Measurements from ENCODE around the gene MAP6.

Gene MAP6

GRCh38 chr11:75665990-75666389 is 2.8 kb downstream of the MAP6 start:
- DNase-seq: no peak

DNA sequence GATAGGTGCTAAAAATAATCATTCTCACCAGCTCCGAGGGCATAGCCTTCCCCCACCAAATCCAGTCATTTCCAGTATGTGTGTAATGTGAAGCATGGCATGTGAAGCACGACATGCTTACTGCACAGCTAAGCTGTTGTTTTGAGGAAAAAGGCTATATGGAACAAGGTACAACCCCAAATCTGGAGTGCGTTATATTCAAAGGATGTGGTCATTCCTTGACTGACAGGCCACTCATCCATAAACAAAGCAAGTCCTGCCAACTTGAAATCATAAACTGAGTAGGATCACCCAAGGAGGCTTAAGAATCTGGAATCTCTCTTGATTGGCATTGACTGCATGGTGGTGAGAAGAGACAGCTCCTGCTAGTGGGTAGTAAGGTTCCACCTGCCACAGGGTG is 3.7 kb downstream of the MAP6 start:
- no peak for DNase-seq

DNA sequence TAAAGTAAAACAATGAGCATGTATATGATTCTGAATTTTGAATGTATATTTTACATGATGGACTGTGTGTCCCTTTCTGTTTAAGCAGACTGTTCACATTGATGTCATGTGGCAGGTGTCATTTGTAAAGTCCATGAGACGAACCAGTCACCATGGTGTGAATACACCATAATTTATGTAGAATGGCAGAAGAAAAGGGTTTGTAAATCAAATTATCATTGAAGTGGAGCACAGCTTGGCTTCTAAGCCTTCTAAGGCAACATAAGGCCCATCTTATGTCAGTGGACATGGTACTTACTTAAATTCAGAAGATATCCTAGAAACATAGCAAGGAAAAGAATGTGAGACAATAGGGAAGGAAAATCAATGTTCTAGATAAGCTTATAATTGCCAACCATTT is 4.4 kb downstream of the MAP6 start:
- DNase-seq: no peak

GRCh38 chr11:75663808-75664207 is 5.0 kb downstream of the MAP6 start:
- no peak for DNase-seq

- no peak for DNase-seq
These were observed 9.0 kb downstream of the MAP6 start for GRCh38 chr11:75659836-75660235.

DNA sequence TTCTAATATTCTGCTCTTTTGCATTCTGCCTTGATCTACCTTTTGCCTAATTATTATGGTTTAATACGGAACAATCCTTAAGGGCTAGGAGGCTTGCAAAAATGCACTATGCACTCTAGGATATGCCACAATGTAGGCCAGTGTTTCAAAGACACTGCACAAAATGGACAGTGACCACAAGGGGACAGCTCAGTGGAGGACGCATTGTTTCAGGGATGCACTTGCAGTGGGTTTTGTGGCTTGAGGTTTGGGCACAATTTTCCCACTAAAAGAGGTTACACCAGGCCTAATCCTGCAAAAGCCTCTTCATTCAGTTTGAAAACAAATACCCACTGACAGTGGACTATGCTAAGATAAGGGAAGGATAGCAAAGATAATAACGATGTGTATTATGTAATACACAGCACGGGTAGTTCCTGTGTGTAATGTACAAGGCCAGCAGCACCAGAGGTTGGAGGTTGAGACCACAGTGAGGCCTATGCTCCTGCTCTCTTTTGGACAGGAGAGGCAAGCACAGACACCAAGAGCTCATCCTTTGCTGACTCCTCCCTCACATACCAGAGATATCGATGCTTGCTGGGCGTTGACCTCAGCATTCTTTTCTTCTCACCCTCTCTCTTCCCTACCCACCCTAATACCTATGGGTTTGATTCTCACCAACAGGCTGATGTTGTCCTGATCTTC is 12.7 kb downstream of the MAP6 start:
- DNase-seq: no peak

- no peak for DNase-seq
These were observed 13.2 kb downstream of the MAP6 start for GRCh38 chr11:75655605-75656004.

GRCh38 chr11:75654314-75654713 is 14.5 kb downstream of the MAP6 start:
- DNase-seq: no peak

GRCh38 chr11:75653532-75653931 is 15.3 kb downstream of the MAP6 start:
- no peak for DNase-seq

DNA sequence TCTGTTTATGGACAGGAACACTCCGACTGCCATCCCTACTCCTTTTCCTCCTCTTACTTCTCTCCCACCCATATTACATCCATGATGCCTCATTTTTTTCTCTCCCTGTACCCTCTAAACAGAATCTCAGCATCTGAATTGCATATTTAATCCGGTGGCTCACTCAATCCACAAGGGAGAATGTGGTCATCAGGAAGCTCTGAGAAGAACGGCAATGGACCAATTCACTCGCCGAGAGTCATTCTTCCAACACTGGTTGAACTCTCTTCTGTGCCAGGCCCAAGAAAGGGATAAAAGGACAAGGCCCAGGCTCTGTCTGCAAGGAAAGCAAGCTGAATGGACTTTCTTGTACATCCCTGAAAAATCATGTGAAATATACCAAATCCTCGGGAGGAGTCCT is 15.9 kb downstream of the MAP6 start:
- no peak for DNase-seq

- DNase-seq: no peak
These were observed 17.6 kb downstream of the MAP6 start for GRCh38 chr11:75651218-75651617.

- no peak for DNase-seq
These were observed 18.6 kb downstream of the MAP6 start for GRCh38 chr11:75650167-75650723.

DNA sequence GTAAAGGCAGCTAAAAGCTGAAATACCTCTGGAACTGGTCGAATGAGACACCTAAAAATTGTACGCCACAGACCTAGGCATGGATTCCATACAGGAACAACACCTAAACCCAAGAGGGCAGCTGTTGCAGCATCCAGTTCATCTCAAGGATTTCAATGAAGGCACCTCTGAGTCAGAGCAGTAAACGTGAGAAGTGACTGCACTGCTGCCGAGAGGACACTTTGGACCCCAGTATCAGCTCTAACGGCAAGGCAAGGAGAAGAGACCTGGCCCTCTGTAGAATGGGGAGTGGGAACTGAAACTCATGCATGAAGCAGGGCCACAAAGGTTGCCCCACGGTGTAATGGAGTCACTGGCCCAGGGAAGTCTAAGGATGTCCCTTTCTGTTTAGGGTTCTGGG is 23.9 kb downstream of the MAP6 start:
- DNase-seq: no peak

- DNase-seq: no peak
These were observed 24.5 kb downstream of the MAP6 start for GRCh38 chr11:75644370-75644769.

- no peak for DNase-seq
These were observed 26.3 kb downstream of the MAP6 start for GRCh38 chr11:75642402-75643113.

- DNase-seq: peak; percentile 86 to 90 (median 87)
These were observed 29.1 kb downstream of the MAP6 start for GRCh38 chr11:75639762-75640181.

- DNase-seq: no peak
These were observed 30.8 kb downstream of the MAP6 start for GRCh38 chr11:75637998-75638397.

DNA sequence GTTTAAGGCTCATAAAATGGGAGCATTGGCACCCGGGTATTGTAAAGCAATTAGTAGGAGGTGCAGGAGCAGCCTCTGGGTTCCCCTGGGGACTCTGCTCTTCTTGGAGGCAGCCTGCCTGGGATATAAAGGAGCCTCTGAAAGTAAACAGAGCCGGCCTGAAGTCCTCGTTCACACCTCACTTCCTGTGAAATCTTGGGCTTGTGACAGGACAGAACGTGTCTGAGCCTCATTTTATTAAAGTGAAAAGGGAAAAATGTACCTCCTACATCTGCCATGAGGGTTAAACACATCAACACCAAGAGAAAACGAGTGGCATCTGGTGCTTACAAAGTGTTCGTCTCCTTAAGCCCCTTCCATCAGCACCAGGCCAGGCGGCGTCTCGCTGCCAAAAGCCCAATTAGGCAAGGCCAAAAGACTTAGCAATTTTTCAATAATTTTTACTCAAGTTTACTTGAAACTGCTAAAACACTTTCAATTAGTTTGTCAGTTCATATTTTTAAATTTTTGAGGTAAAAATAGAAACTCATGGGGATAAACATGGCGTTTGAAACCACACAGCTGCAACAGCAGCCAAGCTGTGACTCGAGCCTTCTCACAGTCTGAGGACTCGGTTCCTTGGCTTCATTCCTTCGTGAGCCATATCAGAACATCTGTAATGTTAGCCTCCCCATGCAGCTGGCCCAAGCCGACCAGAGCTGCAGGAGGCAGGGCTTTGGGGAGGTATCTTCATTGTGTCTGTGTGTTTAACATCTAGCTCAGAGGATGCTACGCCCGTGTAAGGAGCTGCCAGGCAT is 33.6 kb downstream of the MAP6 start:
- no peak for DNase-seq

- no peak for DNase-seq
These were observed 35.3 kb downstream of the MAP6 start for GRCh38 chr11:75633409-75634066.

DNA sequence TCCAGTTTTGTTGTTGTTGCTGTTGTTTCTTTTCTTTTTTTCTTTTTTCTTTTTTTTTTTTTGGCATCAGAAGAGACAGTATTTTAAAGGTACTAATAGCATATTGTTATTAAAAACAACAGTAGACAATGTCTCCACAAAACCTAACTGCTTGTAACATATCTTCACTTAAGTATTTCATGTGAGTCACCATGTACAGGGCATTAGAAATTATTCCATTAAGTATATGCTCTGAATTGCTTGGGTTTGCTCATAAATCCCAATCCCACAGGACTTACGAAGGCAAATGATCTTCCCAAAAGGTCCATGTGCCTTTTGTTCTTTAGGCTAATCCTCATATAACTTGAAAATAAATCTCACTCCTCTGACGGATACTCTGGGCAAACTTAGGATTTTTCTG is 35.9 kb downstream of the MAP6 start:
- no peak for DNase-seq

GRCh38 chr11:75632450-75632849 is 36.4 kb downstream of the MAP6 start:
- DNase-seq: no peak

DNA sequence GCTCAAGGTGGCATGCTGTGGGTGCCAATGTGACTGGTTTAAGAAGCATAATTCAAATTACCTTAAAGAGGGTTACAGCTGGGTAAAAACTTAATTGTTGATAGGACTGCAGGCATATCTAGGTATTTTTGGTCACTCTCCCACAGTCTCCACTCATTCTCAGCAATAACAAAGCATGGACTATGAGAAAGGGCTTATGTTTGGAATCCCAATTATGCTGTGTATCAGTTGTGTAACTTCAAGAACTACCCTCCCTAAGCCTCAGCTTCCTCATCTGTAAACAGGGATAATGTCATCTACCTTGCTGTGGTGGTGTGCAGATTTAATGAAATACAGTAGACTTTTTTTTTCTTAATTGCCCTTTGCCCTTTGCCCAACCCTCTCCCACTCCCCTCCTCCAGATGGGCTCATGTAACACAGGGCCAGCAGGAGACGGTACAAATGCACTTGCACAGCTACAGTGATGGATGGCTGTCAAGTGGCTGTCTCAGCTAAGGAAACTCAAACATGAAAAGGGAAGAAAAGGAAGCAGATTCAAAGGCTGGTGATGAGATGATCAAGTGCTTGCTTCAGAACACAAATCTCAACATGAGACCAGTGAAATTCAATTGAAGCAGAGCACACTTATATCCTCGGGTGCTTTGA is 37.6 kb downstream of the MAP6 start:
- no peak for DNase-seq

Data from suppressor macrophage treated with lipopolysaccharide for 1 hour (primary cell).